GM19025 (cell line): Measurements from ENCODE around the gene SUSD4.

Source experiments
- ATAC-seq: cut with Tn5 transposase; IDR thresholded peaks from one replicate; pipeline ENCODE4 v1.9.1; 2021; ENCODE audit warnings: mild to moderate bottlenecking, low read depth, moderate library complexity; ENCODE audit not compliant: unreplicated experiment

Gene SUSD4

GRCh38 chr1:223363057-223363855 is 720 bp downstream of the SUSD4 start:
- no peak for ATAC-seq

GRCh38 chr1:223358826-223359225 is 5.2 kb downstream of the SUSD4 start:
- ATAC-seq: no peak

GRCh38 chr1:223355699-223356098 is 8.3 kb downstream of the SUSD4 start:
- no peak for ATAC-seq

GRCh38 chr1:223353939-223354338 is 10.0 kb downstream of the SUSD4 start:
- ATAC-seq: no peak

GRCh38 chr1:223352944-223353343 is 11.0 kb downstream of the SUSD4 start:
- ATAC-seq: no peak

- ATAC-seq: no peak
Measured at GRCh38 chr1:223350361-223350908, 13.5 kb downstream of the SUSD4 start.

GRCh38 chr1:223349241-223349640 is 14.7 kb downstream of the SUSD4 start:
- ATAC-seq: no peak

- no peak for ATAC-seq
Measured at GRCh38 chr1:223348439-223348838, 15.5 kb downstream of the SUSD4 start.

- no peak for ATAC-seq
Measured at GRCh38 chr1:223347583-223347982, 16.4 kb downstream of the SUSD4 start.

GRCh38 chr1:223346311-223346710 is 17.7 kb downstream of the SUSD4 start:
- ATAC-seq: no peak

GRCh38 chr1:223345720-223346119 is 18.3 kb downstream of the SUSD4 start:
- no peak for ATAC-seq

GRCh38 chr1:223344491-223344890 is 19.5 kb downstream of the SUSD4 start:
- ATAC-seq: no peak

GRCh38 chr1:223343692-223344091 is 20.3 kb downstream of the SUSD4 start:
- ATAC-seq: no peak

GRCh38 chr1:223341121-223341520 is 22.9 kb downstream of the SUSD4 start:
- no peak for ATAC-seq

- no peak for ATAC-seq
Measured at GRCh38 chr1:223340637-223341036, 23.3 kb downstream of the SUSD4 start.

GRCh38 chr1:223339861-223340260 is 24.1 kb downstream of the SUSD4 start:
- ATAC-seq: no peak

- no peak for ATAC-seq
Measured at GRCh38 chr1:223338811-223339746, 24.9 kb downstream of the SUSD4 start.

- ATAC-seq: no peak
Measured at GRCh38 chr1:223337174-223337869, 26.7 kb downstream of the SUSD4 start.

- ATAC-seq: no peak
Measured at GRCh38 chr1:223334156-223334555, 29.8 kb downstream of the SUSD4 start.

GRCh38 chr1:223332997-223333396 is 31.0 kb downstream of the SUSD4 start:
- no peak for ATAC-seq

- ATAC-seq: no peak
Measured at GRCh38 chr1:223331929-223332328, 32.0 kb downstream of the SUSD4 start.
